Omental fat pad (tissue), 4 donors: ENCODE results near the gene SORCS2. TPM values are rescaled to one million over a fixed set of nuclear protein-coding genes. Genes with fewer than 3 reads are reported as not detected.

ENCODE experiments used
- ATAC-seq: fragments of 150-250 bp; one replicate; pipeline ENCODE4 v1.9.1; 2016; ENCODE audit warnings: mild to moderate bottlenecking, moderate library complexity; ENCODE audit not compliant: low FRiP score
- DNase-seq: peaks from one replicate; pipeline ENCODE4 v3.0.0-alpha.2; 2019; ENCODE audit warnings: low spot score
- CTCF ChIP-seq, 3 donors: fragments of 450-650 bp; IDR thresholded peaks; one replicate each; pipeline ENCODE4 v1.5.1; 2016 to 2017; ENCODE audit warnings: antibody characterized with exemption in 3 of 3, mild to moderate bottlenecking in 3 of 3, moderate library complexity in 2 of 3
- total RNA-seq, 4 donors: library from RNA; depleted of rRNA; stranded (reverse); fragments of >200 nt; gene quantifications; one replicate each; pipeline ENCODE4 v1.1.0, GENCODE V29; 2016

Gene SORCS2
- total RNA-seq, 4 donors from 2014 or later, result 0.63 to 4.6 (median 1.2) TPM

GRCh38 chr4:7430368-7430964 is 238.1 kb downstream of the SORCS2 start:
- DNase-seq, result no peak
- no peak for TF ChIP-seq CTCF (IDR thresholded peaks at IDR 0.05)
- ATAC-seq, result no peak

DNA sequence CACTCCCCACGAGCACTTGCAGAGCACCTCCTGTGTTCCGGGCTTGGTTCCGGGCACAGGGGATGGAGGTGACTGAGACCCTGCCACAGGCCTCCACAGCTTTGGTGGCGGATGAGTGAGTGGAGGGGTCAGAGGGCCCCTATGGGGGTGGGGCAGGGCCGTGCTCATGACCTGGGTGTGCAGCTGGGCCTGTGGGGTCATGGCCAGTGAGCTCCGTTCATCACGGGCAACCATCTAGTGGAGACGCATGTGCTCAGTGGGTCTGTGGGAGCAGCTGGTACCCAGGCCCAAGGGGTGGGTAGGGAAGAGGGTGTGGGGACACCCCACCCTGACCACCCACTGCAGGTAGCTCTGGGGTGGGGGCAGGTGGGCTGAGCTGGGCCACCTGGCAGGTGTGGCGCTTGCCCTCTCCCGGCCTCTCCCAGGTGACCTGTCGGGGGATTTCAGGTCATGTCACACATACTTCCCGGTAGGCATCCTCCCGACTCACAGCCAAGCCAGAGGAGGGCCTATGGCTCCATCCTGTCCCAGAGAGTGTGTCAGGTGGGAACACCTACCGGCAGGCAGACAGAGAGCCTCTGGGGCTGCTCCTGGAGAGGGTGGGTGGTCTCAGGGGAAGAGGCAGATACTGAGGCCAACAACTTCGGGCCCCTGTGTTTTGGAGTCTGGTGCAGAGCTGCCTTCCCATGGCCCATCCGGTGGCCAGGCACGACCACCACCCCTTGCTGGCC is 238.8 kb downstream of the SORCS2 start:
- TF ChIP-seq CTCF (IDR thresholded peaks at IDR 0.05), result no peak
- ATAC-seq, result no peak
- no peak for DNase-seq

- DNase-seq (no peak), ATAC-seq (no peak)
- TF ChIP-seq CTCF (IDR thresholded peaks at IDR 0.05), result no peak
Observed at GRCh38 chr4:7431696-7432530, 239.6 kb downstream of the SORCS2 start.

- peak; percentile 2 for DNase-seq
- ATAC-seq, result no peak
- TF ChIP-seq CTCF (IDR thresholded peaks at IDR 0.05), result no peak
Observed at GRCh38 chr4:7432531-7433375, 240.4 kb downstream of the SORCS2 start.

GRCh38 chr4:7433376-7434140 is 241.2 kb downstream of the SORCS2 start:
- no peak for DNase-seq
- no peak for TF ChIP-seq CTCF (IDR thresholded peaks at IDR 0.05)

More at GRCh38 chr4:7433376-7434140, 241.2 kb downstream of the SORCS2 start:
- ATAC-seq, result no peak
